BE2C (cell line): ENCODE results near the gene GTPBP1. TPM values are rescaled to one million over a fixed set of nuclear protein-coding genes. Genes with fewer than 3 reads are reported as not detected.

Experiments
- DNase-seq: peaks from one replicate; pipeline ENCODE4 v3.0.0-alpha.2; 2020
- H3K27me3 ChIP-seq: fragments of 250-450 bp; sonication (Bioruptor Pico); 2 replicates; pipeline ENCODE4 v1.5.1; 2020; ENCODE audit warnings: mild to moderate bottlenecking
- H3K36me3 ChIP-seq: fragments of 250-450 bp; sonication (Bioruptor Pico); 2 replicates; pipeline ENCODE4 v1.5.1; 2020; ENCODE audit warnings: mild to moderate bottlenecking
- H3K4me1 ChIP-seq: fragments of 250-450 bp; sonication (Bioruptor Pico); 2 replicates; pipeline ENCODE4 v1.5.1; 2020
- H3K4me3 ChIP-seq: 2 replicates; pipeline ENCODE4 v1.5.1; 2011; ENCODE audit warnings: low read depth, low read length
- H3K9me3 ChIP-seq: fragments of 250-450 bp; sonication (Bioruptor Pico); 2 replicates; pipeline ENCODE4 v1.5.1; 2020
- CTCF ChIP-seq: IDR thresholded peaks from 2 replicates; pipeline ENCODE4 v1.5.1; 2012; ENCODE audit warnings: mild to moderate bottlenecking, low read depth, low read length
- polyA plus RNA-seq: library from polyadenylated mRNA; unstranded; fragments of >200 nt; gene quantifications from one replicate; pipeline ENCODE4 v1.2.1, GENCODE V29; 2012; ENCODE audit warnings: low read depth, missing spikeins; ENCODE audit not compliant: insufficient read length, insufficient read depth

The GTPBP1 gene
- 60.1 TPM for polyA plus RNA-seq

- Histone ChIP-seq H3K36me3 (peaks cover 4% of the 10 kb centered on the region), H3K4me1 (peaks cover 6% of the 10 kb centered on the region; the same call in 1 of the 2 replicates), H3K4me3 (peak within 1 kb of the TSS; percentile 95), H3K9me3 (no peaks in the 10 kb centered on the region), H3K27me3 (no peaks in the 10 kb centered on the region)
- DNase-seq = peak; percentile 99
- no peak; the same call in 1 of the 2 replicates for TF ChIP-seq CTCF
These were observed at the start of gene GTPBP1 for GRCh38 chr22:38705235-38706100. TSS of gene GTPBP1 (plus strand) at chr22:38705944. CDS start at chr22:38705956, 12 bp downstream.

- no peaks in the 10 kb centered on the region for H3K36me3 ChIP-seq
- no peaks in the 10 kb centered on the region for H3K4me1 ChIP-seq
- H3K27me3 ChIP-seq = no peaks in the 10 kb centered on the region
- H3K9me3 ChIP-seq = no peaks in the 10 kb centered on the region
- peak; percentile 92 for DNase-seq
- H3K4me3 ChIP-seq = peak within 1 kb of the TSS; percentile 95
- no peak for TF ChIP-seq CTCF
These were observed 49.3 kb upstream of the GTPBP1 start, which contains the start of the genes CBY1 and FAM227A for GRCh38 chr22:38656256-38657044. TSS of gene CBY1 (plus strand) at chr22:38656638. CDS start at chr22:38668055, 11,417 bp downstream. TSS of gene FAM227A (minus strand) at chr22:38656392. CDS start at chr22:38650168, 6,224 bp downstream.

- TF ChIP-seq CTCF = no peak
- Histone ChIP-seq H3K36me3 (no peaks in the 10 kb centered on the region), H3K4me3 (peak overlapping the region; percentile 95), H3K4me1 (no peaks in the 10 kb centered on the region), H3K27me3 (no peaks in the 10 kb centered on the region), H3K9me3 (no peaks in the 10 kb centered on the region)
- DNase-seq = no peak
These were observed 48.5 kb upstream of the GTPBP1 start for GRCh38 chr22:38657045-38657909.

- DNase-seq = no peak
- H3K4me1 ChIP-seq = no peaks in the 10 kb centered on the region
These were observed 30.9 kb upstream of the GTPBP1 start for GRCh38 chr22:38674888-38675287.

More at GRCh38 chr22:38674888-38675287, 30.9 kb upstream of the GTPBP1 start:
- no peak overlapping the region for H3K4me3 ChIP-seq
- no peaks in the 10 kb centered on the region for H3K27me3 ChIP-seq
- TF ChIP-seq CTCF = no peak
- 0 out of 2 replicates have a peak, but pooled peaks cover 6% of the 10 kb centered on the region for H3K36me3 ChIP-seq
- no peaks in the 10 kb centered on the region for H3K9me3 ChIP-seq
